ENCODE results near the gene AGGF1.

- no peak for TF ChIP-seq CTCF (IDR thresholded peaks at IDR 0.05)
- no peak for TF ChIP-seq EP300 (IDR thresholded peaks at IDR 0.05)
Observed at GRCh38 chr5:77030097-77031071, at the start of gene AGGF1.

Data from ovary (tissue), 3 donors.